Neural progenitor cell (in vitro differentiated cells): ENCODE data around the gene MADD.

Source experiments
- CTCF ChIP-seq: fragments of 200-600 bp; sonication (generic); IDR thresholded peaks from 2 replicates; pipeline ENCODE4 v1.5.1; 2017; ENCODE audit warnings: antibody characterized with exemption, mild to moderate bottlenecking
- EZH2 ChIP-seq: fragments of 200-600 bp; sonication (generic); IDR thresholded peaks from 2 replicates; pipeline ENCODE4 v1.6.1; 2017; ENCODE audit warnings: antibody characterized with exemption, mild to moderate bottlenecking, moderate library complexity

GRCh38 chr11:47247502-47247901 is 22.4 kb upstream of the MADD start:
- no peak for TF ChIP-seq CTCF
- no peak for TF ChIP-seq EZH2
